T-helper 1 cell treated with Interleukin-12 subunit alpha and Interleukin-12 subunit beta and Interleukin-4 antibody, amounts not matched to agents 30 ng/mL and 1 ng/mL, for 36 hours (primary cell): ENCODE measurements around the gene MIF4GD. TPM values are rescaled to one million over a fixed set of nuclear protein-coding genes. Genes with fewer than 3 reads are reported as not detected.
"Not testable (repeated sequence)": the region's sequence is repeated elsewhere in the genome, so short reads cannot be mapped to it uniquely, and the experiment has no call there.

Experiments
- intact Hi-C: fragments of 100-400 bp; cut with micrococcal nuclease; formaldehyde crosslinking; loops from one replicate; pipeline ENCODE4 v1.15.1; 2024
- total RNA-seq: library from RNA; stranded (reverse); gene quantifications from 2 replicates; pipeline ENCODE4 v1.2.3, GENCODE V29; 2022

The MIF4GD gene
- total RNA-seq, 1 donor from 2014 or later = 39.2 TPM

DNA sequence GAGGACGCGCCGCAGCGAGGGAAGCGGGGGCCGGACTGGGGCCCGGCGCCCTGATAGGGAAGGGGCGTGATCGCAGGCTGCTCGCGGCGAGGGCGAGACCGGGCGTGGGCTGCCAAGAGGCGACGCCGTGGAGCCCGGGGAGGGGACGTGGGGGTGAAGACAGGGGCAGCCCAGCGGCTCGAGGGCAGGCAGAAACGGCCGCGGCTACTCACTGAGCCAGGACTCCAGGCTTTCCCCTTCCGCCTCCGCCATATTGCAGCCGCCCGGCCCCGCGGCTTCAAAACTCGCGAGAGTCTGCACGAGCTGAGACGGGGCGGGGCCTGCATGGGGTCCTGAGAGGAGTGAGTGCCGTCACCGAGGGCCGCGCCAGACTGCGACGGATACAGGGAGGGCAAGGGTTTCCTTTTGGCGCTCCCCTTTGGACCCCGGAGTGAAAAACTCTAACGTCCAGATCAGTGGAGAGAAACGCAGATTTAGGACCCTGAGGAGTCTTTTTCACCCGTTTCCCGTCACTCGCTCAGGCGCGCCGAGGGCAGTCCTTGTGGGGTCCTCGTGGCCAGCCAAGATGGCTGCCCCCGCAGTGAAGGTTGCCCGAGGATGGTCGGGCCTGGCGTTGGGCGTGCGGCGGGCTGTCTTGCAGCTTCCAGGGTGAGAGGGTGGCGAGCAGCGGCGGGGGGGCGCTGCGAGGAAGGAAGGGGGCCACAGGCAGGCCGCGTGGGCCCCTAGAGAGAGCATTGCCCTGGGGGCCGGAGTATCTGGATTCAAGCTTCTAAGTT, 9.5 kb downstream of the MIF4GD start, which contains the start of the genes GGA3 and MRPS7:
TSS of gene GGA3 (minus strand) at position 271 of the 776 bp plus-strand sequence. CDS start at position 252, 19 bp downstream.
TSS of gene MRPS7 (plus strand) at position 544 of the 776 bp plus-strand sequence. CDS start at position 566, 22 bp downstream.
- intact Hi-C loops = loop anchor here (1.0 to 5.0 kb wide), 13 partner anchors 9 to 596 kb away; partner anchors contain the start of genes ARMC7, ATP5PD, GRB2 and JPT1

DNA sequence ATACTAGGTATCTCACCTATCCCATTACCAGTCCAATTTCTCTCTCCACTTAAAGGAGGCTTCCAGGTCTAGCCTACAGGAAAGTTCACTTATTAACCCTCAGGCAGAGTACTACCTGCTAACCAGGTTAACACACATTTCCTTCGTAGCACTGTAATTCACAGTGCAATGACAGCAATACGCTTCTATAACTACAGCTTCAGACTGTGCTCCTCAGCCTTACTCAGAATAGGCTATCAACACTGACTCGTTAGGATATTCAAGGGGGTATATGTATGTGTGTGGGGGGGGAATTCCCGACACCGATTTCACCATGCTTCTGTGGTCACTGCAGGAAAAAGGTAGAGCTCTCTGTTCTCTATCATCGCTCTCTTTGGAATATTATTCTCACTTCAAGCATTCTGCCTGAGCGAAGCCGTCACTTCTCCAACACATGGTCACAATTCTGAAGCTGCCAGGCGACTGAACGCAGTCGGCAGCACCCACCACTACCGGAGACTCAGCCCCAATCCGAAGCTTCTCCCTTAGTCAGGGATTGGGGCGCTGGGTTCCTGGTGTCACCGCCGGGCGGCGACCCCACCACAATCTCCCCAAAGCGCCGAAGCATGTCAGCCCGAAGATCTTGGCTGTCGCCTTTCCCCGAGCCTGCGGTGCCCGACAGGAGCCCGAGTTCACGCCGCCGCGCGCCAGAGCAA, 10.2 kb downstream of the MIF4GD start:
- intact Hi-C loops = loop anchor here (1.0 to 5.0 kb wide), 13 partner anchors 10 to 597 kb away; partner anchors contain the start of genes ARMC7, ATP5PD, GRB2 and JPT1

DNA sequence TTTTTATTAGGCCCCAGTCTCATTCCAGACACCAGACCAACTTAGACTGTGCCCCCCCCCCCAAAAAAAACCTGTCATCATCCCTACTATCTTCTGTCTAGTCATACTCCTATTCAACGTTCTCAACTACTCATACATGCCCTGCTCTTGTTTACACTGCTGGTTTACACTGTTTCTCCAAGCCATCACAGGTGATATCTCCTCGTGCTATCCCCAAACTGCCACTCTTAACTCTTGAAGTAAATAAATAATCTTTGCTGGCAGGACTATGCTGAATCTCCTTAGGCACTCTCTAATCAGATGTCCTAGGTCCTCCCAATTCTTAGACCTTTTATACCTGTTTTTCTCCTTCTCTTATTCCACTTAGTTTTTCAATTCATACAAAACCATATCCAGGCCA, 13.8 kb downstream of the MIF4GD start:
- intact Hi-C loops = not testable (repeated sequence)

DNA sequence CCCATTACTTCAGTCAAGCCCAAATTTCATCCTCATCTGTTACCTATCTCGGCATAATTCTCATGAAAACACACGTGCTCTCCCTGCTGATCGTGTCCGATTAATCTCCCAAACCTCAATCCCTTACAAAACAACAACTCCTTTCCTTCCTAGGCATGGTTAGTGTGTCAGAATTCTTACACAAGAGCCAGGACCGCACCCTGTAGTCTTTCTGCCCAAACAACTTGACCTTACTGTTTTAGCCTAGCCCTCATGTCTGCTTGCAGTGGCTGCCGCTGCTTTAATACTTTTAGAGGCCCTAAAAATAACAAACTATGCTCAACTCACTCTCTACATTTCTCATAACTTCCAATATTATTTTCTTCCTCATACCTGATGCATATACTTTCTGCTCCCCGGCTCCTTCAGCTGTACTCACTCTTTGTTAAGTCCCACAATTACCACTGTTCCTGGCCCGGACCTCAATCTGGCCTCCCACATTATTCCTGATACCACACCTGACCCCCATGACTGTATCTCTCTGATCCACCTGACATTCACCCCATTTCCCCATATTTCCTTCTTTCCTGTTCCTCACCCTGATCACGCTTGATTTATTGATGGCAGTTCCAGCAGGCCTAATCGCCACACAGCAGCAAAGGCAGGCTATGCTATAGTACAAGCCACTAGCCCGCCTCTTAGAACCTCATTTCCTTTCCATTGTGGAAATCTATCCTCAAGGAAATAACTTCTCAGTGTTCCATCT, 14.9 kb downstream of the MIF4GD start:
- intact Hi-C loops = not testable (repeated sequence)

DNA sequence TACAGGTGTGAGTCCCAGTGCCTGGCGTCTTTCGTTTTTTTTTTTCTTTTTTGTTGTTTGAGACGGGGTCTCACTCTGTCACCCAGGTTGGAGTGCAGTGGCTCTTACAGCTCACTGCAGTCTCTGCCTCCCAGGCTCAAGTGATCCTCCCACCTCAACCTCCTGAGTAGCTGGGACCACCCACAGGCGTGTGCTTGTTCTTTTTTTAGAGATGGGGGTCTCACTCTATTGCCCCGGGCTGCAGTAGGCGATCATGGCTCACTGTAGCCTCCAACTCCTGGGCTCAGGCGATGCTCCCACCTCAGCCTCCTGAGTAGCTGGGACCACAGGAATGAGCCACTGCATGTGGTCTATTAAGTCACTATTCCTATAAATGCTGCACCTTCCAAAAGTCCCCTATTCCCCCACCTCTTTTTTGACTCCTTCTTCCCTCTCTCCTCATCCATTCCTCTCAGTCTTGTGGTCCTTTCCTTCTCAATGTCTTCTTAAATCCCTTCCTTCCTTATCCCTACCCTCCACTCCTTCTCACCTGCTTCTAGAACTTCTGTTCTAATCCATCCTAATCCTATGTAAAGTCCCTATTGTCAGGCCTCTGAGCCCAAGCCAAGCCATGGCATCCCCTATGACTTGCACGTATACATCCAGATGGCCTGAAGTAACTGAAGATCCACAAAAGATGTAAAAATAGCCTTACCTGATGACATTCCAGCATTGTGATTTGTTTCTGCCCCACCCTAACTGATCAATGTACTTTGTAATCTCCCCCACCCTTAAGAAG, 18.8 kb downstream of the MIF4GD start:
- intact Hi-C loops = no loop called here

DNA sequence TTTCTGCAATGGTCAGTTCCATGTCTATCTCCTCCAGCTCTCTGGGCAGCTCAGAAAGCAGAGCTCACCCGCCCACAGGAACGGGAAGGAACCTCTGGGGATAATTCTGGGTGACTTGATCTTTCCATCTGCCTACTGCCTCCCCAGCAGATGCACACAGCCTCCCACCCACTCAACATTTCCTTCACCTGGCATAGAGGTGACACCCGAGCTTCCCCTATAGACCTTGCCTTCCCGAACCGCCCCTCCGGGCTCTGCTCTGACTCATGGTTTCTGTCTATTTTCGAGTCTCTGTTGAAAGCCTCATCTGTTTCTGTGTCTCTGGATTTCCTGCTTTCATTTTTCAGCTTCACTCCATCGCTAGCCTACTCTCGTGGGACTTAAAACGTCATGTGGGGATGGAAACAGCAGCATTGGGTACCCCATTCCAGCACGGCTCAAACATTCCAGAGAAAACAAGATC, 21.0 kb downstream of the MIF4GD start:
- intact Hi-C loops = loop anchor here (1.0 kb wide), 2 partner anchors 11 to 39 kb away; partner anchors contain the start of genes GGA3, MRPS7 and SLC25A19

DNA sequence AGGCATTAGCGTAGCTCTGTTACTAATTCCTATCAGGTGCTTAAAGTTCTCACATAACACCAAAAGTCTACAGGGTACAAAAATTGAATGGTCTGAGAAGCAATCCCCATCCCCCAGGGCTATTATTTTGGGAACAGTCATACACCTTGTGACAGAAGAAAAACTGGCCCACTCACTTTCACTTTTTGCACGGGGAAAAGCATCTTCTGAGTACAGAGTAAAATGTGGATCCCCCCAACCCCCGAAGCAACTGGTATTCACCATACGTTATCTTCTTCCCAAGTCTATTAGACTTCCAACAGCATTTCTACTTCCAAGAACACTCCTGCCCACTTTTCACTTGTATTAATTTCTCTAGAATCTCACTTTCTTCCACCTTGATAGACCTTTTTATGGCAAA, 21.5 kb downstream of the MIF4GD start:
- intact Hi-C loops = no loop called here

DNA sequence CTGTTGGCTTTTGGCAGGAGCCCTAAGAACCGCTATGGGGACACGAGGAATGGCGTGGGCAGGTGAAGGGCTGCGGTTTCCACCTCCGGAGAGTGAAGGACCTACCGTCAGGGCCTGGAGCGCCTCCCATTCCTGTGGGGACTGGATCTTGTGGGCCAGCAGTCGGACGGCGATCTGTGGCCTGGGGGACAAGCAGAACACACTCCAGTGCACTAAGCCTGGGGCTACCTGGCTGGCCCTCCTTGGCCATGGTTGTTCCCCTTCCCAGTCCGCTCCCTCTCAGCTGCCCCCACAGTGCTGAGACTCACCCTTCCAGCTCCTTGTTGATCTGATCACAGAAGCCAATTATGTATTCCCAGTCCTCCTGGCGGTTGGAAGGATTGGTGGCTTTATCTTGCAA, 24.6 kb downstream of the MIF4GD start:
- intact Hi-C loops = no loop called here

DNA sequence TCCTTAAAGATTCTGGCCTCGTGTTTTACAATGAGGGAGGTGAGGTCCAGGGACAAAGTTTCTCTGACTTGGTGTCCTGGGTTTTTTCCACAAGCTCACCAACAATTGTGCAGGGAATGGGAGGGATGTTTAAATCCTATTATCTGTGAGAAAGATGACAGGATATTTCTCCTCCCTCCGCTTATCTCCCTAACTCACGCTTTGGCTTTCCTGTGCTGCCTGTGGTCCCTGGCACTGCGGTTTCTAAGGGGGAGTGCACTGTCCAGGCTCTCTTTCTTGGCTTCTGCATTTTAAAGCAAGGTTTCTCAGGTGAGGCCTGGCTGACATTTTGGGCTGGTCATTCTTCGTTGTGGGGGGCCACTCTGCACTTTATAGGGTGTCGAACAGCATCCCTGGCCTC, 26.0 kb downstream of the MIF4GD start:
- intact Hi-C loops = no loop called here

DNA sequence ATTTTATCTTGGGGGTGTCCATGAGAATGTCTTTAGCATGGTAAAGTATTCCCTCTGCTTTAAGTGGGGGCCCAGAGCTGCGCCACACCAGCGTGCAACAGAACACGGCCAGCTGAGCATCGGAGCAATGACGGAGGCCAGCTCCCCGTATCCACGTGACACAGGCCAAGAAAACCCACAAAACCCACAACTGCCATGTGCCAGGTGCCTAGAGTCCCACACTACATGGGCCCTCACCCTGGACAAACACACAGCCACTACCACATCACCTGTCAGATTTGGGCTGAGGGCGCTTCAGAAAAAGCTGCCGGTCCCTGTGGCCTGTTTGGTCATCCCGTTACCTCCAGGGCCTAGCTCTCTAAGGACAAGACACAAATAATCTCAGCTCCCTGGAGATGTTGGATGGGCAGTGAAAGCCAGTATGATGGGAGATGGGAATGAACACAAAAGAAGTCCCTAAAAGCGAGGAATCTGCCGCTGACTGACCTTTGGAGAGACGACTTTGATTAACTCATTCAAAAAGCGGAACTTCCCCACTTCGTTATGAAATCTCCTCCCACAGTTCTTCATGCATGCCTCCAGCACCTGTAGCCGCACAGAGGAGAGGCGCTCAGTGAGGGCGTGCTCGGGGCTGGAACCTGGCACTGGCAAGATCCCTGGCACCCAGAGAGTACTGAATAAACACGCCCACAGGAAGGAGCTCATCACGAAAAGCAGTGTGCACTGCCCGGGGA, 26.7 kb downstream of the MIF4GD start:
- intact Hi-C loops = no loop called here

DNA sequence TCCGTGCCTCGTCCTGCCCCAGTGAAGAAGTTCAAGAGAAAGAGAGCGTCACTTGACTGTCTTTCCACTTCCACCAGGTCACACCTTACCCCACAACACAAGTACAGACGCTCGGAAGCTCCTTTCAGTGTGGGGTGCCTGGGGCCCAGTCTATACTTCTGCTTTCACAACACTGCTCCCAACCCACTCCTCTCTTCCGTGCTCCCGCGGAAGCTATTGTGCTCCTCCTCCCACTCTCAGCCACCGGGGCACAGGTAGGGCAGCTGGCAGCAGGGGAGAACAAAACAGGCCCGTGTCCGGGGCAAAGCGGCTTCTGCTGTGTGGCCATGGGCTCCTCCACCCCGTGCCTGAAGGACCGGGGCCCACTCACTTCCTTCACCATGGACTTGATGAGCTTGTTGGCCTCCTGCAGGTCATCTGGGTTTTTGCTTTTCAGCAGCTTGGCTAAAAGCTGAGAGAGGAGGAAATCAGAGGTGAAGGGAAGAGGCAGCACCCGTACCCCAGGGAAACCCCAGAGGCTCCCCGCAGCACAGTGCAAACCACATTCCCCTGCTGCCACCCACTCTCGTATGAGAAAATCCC, 28.5 kb downstream of the MIF4GD start:
- intact Hi-C loops = no loop called here

DNA sequence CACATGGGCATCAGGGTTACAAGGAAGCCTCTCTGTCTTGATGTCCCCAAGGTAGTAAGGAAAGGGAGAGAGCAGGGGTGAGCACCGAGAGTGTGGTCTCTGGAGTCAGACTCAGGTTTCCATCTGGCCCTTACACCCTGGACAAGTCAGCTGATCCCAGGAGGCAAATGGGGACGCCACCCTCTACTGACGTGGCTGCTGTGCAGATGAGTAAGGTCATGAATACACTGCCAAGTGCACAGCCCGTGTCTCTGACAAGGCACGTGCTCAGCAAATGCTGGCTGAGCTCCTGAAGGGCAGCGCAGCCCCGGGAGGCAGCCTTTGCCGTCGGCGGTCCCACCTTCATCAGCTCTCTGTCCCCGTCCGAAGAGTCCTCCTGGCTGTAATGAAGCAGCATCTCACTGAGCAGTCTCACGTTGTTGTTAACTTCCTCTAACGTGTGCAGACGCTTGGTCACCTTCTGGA, 29.0 kb downstream of the MIF4GD start:
- intact Hi-C loops = no loop called here

DNA sequence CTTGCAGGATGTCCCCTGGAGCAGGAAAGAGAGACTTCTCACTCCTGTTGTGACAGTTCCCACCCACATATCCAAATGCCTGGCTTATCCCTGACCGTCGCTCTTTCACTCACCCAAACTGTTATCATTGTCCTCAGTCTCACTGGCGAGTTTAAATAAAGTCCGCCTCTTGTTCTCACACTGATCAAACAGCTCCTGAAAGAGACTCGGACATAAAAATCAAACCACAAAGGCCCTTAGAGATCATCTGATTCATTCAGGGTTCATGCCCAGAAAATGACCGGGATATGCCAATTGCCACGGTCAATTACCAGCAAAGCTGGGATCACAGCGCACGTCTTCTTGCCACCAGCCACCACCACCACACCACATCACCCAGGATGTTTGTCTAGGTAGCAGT, 29.5 kb downstream of the MIF4GD start:
- intact Hi-C loops = no loop called here

DNA sequence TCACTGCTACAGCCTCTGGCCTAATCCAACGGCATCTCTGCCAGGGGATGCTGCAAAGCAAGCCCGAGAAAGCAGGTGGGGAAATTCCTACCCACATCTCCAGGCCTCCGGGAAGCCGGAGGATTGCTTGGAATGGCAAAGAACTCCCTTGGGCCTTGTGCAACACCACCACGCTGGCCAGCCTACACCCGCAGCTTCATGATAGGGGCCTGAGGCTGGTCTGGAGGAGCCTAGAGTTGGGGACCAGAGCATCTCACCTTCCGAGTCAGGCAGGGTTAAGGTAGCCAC, 29.9 kb downstream of the MIF4GD start:
- intact Hi-C loops = no loop called here

DNA sequence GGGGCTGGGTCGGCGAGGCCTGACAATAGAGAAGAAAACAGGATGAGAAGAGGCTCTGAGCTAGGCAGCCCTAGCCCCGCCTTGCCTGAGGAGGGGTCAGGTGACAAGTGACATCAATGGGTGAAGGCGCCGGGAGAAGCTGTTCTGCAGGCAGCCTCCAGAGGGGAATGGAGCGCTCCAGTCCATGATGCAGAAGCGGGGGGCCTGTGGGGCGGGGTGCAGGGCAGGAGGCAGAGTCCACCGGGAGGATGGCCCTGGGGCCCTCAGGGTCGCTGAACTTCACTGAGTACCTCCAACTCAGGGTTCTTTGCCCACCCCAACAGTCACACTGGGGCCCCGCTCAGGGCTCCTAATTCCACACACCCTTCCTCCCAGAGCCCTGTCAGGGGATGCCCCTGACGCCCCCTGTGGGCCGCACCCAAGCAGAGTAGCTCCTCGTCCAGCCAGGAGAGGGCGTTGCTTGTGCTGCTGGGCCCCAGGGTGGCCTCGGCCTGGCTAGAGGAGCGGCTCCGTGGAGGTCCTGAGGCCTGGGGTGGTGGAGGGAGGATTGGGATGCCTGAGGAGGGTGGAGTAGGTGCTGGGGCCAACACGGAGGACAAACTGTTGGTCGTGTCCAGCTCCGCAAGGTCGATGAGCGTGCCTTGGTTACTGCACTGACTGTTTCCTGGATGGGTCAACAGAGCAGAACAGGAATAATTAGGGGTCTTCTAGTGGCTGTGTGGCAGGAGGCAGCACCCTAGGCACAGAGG, 30.5 kb downstream of the MIF4GD start:
- intact Hi-C loops = no loop called here

DNA sequence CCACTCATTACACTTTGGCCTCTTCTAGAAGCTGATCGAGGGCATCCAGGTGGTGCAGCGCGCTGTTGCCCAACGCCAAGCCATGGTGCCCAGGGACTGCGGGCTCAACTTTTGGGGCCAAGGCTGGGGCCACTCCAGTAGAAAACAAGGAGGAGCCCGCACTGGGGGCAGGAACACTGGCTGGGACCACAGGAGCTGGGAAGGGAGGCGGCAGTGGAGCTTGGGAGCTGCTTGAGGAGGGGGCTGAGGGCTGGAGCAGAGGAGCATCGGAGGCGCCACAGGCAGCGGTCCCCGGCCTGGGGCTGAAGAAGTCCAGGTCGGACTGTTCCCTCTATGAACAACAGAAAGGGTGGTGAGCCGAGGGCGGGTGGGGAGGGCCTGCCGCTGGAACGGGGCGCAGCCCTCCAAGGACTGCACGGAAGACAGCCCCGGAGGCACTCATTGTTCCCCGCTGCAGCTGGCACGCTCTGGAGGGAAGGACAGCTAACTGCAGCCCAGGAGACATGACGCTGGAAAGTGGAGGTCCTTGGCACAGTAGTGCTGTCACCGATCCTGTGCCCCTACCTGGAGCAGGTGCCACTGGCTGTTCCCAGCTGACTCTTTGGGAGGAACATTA, 31.1 kb downstream of the MIF4GD start:
- intact Hi-C loops = no loop called here

DNA sequence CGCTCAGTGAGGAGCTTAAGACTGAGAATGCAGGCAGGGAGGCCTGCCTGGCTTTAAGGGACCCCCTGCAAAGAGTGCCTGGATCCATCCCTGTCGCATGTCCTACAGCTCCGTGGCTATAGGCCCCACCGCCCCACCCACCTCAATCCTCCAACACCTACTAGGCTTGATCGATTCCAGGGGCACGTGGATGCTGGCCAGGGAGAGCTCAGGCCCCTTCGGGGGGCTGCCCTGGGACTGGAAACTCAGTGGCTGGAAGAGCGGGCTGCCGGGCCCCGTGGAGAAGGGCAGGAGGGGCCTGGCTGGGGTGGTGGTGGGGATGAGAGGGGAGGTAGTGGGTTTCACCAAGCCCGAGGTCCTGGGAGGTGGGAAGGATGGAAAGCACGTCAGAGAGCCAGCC, 31.8 kb downstream of the MIF4GD start:
- intact Hi-C loops = no loop called here

DNA sequence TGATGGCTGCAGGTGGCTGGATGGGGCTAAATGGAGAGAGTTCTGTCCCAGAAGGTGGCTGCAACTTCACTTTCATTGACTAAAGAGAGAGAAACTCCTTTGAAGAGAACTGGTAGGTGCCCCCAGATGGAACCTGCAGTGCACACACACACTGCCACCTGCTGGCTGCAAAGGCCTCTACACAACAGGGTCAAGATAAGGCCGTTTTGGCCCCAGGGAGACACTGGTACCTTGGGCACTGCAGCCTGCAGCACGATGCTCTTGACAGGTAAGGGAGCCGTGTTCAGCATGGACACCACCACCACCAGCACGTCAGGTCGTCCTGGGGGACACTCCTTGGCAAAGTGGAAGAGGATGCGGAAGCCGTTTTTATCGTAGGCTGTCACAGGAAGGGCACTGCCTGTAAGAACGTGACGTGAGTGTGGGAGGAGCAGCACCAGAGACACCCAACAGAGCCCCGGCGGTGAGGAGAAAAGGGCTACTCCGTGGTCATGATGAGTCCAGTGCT, 32.3 kb downstream of the MIF4GD start:
- intact Hi-C loops = loop anchor here (1.0 kb wide), 3 partner anchors 124 to 277 kb away; no protein-coding TSS in a partner anchor
